ENCODE results near the gene ATP2C1.

DNA sequence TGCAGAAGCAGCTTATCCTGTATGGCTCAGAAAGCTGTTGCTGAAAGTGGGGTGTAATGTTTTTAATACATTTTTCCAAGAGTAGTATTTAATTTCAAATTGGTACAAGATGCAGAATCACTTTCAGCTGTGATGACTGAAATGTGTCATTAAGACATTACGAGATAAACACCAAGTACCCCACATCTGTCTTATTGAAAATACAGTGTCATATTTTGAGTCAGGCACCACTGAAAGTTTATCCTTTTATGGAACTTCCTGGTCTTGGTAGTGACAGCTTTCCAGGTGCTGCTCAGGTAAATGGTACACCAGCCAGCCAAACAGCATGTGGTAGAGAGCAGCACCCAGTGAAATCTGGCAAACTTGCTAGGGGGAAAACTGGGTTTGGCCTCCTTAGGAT is 115.8 kb downstream of the ATP2C1 start:
- TF ChIP-seq POLR2AphosphoS5 (IDR thresholded peaks at IDR 0.05; ENCODE audit: low read depth) = no peak
- TF ChIP-seq, protein P1, sequence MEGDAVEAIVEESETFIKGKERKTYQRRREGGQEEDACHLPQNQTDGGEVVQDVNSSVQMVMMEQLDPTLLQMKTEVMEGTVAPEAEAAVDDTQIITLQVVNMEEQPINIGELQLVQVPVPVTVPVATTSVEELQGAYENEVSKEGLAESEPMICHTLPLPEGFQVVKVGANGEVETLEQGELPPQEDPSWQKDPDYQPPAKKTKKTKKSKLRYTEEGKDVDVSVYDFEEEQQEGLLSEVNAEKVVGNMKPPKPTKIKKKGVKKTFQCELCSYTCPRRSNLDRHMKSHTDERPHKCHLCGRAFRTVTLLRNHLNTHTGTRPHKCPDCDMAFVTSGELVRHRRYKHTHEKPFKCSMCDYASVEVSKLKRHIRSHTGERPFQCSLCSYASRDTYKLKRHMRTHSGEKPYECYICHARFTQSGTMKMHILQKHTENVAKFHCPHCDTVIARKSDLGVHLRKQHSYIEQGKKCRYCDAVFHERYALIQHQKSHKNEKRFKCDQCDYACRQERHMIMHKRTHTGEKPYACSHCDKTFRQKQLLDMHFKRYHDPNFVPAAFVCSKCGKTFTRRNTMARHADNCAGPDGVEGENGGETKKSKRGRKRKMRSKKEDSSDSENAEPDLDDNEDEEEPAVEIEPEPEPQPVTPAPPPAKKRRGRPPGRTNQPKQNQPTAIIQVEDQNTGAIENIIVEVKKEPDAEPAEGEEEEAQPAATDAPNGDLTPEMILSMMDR (IDR thresholded peaks at IDR 0.05; ENCODE audit: insufficient read depth, low read length) = no peak
- TF ChIP-seq, protein P2, sequence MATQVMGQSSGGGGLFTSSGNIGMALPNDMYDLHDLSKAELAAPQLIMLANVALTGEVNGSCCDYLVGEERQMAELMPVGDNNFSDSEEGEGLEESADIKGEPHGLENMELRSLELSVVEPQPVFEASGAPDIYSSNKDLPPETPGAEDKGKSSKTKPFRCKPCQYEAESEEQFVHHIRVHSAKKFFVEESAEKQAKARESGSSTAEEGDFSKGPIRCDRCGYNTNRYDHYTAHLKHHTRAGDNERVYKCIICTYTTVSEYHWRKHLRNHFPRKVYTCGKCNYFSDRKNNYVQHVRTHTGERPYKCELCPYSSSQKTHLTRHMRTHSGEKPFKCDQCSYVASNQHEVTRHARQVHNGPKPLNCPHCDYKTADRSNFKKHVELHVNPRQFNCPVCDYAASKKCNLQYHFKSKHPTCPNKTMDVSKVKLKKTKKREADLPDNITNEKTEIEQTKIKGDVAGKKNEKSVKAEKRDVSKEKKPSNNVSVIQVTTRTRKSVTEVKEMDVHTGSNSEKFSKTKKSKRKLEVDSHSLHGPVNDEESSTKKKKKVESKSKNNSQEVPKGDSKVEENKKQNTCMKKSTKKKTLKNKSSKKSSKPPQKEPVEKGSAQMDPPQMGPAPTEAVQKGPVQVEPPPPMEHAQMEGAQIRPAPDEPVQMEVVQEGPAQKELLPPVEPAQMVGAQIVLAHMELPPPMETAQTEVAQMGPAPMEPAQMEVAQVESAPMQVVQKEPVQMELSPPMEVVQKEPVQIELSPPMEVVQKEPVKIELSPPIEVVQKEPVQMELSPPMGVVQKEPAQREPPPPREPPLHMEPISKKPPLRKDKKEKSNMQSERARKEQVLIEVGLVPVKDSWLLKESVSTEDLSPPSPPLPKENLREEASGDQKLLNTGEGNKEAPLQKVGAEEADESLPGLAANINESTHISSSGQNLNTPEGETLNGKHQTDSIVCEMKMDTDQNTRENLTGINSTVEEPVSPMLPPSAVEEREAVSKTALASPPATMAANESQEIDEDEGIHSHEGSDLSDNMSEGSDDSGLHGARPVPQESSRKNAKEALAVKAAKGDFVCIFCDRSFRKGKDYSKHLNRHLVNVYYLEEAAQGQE (IDR thresholded peaks at IDR 0.05; ENCODE audit: insufficient replicate concordance, low read depth) = no peak
- TF ChIP-seq GABPA (IDR thresholded peaks at IDR 0.05; ENCODE audit: low read depth) = no peak
